ENCODE results near the gene SPTB.

The SPTB gene

DNA sequence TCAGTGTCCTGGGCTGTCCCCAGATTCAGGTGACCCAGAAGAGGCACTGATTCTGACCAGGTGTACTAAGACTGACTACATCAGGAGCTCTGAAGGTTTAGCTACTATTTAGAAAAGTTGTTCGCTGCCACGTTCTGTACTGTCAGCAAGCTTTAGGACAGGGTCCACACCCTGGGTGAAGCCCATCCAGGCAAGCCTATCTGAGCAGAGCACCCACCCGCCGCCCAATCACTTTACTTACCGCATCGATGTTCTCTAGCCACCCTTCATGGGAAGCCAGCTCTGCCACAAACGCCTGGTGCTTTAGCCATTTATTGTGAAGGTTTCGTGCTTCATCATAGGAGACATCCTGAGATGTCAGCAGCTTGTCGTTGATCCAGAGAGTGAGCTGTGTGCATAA, 95.7 kb downstream of the SPTB start:
- no peak for DNase-seq

DNA sequence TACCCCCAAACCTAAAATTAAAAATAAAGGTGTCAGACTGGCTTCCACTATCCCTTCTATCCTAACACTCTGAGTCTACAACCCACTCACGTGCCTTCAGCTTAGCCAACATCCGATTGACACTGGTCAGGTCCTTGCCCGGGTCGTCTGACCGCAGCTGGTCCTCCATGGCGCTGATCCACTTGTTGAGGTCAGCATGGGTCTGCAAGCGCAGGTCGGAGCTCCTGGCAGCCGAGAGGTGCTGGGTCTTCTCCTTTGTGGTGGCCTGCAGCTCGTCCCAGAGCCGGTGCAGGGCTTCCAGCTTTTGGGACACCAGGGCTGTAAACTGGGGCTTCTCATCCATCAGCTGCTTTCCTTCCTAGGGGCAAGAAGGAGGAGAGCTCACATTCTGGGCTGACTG, 97.5 kb downstream of the SPTB start:
- no peak for DNase-seq

DNA sequence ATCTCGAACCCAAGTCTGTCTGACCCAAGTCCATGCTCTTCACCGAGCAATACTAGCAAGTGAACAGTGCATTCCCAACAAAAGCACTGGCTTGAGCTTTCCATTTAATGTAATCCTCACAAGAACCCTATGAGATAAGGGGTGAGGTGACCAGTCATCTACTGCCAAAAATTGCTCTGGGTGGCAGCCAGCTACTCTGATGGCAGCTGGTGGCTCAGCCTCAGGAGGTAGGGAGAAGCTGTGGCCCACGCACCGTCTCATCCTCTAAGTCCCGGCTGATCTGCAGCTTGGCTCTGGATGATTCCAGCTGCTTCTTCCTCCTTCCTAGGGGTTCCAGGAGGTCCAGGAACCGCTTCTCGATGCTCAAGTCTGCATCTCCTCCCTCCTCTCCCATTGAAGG, 100.2 kb downstream of the SPTB start:
- no peak for DNase-seq

DNA sequence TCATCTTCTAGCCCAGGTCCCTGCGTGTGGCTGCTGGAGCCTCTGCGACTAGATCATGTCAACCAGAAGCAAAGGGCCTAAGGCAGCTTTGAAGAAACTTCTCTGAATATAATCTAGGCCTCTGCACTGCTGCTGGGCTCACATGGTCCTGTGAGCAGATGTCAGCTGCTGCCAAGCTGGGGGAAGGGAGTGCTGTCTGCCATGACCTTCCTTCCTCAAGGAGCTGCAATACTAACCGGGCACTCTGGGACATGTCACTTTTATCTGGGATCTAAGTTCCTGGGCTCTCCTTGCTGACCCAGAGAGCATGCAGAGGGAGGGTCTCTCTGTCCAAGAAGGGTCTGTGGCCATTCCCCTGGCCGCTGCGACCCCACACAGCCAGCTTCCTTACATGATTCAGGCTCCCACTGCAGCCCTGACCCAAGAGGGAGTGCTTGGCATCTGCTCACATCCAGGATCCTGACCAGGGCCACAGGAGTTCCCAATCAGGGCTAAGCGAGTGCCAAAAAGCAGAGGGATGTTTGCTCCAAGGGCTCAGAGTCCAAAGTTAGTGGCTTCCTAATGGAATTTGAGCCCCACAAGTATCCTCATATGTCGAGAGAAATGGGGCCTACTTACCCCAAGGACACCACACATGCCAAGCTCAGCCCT, 101.5 kb downstream of the SPTB start:
- DNase-seq: no peak

DNA sequence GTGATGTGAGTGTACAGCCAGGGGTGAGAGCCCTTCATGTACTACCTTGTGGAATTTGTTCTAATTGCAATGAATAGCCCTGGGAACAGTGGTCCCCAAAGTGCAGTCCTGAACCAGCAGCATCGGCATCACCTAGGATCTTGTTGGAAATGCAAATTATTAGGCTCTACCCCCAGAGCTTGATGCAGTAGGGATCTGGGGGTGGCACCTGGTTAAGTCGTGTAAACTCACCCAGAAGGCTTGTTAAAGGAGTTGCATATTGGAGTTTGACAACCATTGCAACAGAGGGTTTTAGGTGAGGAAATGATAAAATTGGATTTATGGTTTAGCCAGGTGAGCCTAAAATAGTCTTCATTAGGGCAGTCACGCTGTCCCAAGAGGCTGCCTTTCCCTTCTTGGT, 102.2 kb downstream of the SPTB start:
- no peak for DNase-seq

DNA sequence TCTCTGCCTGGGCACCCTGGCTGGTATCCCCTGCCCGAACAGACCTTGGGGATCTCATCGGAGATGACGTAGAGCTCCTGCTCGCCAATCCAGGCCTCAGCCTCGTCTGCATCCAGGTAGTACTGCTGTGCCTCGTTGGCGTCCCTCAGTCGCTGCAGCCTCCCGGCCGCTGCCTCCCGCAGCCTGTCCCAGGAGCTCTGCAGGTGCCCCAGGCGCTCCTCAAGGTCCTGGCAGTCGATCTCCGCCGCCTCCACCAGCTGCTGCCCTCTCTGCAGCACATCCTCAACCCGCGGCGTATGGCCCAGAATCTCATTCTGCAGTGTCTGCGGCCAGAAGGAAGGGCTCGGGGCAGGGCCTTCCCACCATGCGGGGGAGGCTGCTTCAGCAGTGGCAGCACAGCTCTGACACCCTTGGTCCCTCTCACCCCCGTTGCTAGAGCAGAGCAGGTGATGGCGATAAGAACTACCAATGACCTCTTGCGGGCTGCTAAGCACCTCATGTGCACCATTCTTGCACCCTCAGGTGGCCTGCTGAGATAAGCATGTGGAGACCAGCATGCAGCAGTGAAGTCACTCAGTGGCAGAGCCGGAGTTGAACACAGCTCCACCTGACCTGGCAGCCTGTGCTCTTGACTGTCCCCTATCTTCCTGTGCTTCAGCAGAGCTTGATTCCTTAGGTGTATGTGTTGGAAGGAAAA, 104.5 kb downstream of the SPTB start:
- no peak for DNase-seq

DNA sequence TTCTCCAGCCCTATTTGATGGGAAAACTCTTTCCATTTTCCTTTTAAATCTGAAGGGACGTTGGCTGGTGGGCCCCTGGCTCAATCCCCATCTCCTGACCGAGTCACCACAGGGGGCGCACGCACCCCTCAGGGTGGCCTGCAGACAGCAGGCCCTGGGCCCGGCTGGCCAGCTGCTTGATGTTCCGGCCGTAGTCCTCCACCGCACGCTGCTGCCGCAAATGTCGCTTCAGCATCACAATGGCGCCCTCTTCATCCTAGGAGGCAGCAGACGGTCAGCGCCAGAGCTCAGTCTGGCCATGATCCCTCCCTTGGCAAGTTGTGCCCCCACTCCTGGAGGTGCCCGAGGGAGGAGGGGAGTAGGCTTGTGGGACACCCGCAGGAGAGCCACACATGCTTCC, 105.4 kb downstream of the SPTB start:
- DNase-seq: no peak

DNA sequence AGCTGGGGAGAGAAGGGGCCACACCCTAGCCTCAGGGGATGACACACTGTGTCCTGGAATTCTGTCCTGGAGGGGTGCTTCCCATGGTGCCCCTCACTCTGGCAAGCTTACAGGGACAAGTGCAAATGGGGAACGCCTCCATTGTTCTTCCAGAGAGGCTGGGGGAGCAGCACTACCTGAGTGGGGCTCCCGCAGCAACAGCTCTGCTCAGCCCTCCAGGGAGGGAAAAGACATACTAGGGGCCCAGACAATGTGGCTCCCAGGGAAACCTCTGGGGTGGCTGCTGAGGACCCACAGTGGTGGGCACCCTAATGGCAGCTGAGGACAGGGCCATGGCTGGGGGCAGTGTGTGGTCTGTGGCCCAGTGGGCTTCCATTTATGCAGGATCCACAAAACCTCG, 106.1 kb downstream of the SPTB start:
- no peak for DNase-seq

DNA sequence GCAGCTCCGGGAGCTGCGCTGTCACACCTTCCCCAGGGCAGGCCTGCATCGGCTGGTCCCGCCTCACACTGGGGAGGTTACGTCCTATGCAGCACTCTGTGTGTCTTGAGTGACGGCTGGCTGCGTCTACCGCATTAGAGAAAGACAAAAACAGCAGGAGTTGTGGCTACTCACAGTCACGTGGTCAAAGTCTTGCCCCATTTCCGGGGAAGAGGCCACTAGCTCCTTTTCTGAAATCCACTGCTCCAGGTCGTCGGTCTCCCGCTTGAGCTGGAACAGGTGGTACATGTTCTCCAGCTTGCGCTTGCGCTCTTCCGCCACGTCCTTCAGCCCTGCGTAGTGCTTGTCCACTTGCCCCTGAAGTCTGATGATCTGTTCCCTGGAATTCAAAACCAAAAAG, 106.7 kb downstream of the SPTB start:
- DNase-seq: no peak

DNA sequence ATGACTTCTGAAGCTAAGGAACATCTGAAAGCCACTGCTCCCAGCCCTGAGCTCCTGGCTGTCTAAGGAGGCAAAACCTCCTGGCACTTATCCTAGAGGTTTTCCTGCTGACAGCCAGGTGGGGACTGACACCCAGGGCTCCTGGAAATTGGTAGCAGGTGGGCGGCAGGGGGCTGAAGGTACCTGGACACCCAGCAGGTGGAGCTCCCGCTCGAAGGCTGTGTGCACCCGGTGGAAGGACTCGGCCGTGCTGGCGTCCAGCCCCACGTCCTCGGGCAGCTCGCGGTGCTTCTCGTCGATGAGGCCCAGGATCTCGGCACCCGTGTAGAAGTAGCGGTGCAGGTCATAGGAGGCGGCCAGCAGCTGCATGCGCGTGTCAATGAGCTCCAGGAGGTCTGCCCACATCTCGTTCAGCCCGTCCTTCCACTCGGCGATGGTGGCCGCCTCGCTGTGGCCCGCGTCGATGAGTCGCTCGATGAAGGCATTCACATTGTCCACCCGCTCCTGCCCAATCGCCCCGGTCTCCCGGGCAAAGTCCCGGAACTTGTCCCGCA, 107.2 kb downstream of the SPTB start:
- DNase-seq: no peak

DNA sequence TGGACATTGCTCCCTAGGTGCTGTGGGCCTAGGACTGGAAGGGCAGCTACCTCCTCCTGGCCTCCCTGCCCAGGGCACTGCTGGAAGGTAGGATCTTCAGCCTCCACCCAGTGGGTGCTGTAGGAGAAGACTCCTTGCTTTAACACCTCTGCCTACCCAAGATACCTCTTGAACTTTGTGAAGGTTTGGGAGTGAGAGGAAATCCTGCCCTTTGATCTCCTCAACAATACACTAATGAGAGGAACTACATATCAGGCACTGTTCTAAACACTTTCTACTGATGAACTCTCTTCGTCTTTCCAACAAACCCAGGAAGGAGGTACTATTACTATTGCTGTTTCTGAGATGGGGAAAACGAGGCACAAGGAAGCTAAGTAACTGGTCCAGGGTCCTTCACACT, 108.5 kb downstream of the SPTB start:
- no peak for DNase-seq

DNA sequence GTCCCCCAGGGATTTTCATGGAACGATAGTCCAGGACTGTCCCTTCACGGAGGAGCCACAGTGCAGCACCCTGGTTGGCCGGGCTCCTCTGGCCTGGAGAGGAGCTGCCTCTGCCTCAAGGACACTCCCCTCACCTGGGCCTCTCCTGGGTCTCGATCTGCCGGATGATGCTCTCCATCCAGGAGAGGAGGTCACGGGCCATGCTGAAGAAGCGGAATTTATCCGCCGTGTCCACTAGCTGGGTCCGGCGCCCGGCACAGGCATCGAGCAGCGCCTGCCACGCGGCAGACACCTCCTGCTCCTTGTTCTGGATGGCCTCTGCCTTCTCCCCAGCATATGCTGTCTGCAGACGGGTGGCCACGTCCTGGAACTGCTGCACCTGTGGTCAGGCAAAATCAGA, 109.0 kb downstream of the SPTB start:
- DNase-seq: no peak

DNA sequence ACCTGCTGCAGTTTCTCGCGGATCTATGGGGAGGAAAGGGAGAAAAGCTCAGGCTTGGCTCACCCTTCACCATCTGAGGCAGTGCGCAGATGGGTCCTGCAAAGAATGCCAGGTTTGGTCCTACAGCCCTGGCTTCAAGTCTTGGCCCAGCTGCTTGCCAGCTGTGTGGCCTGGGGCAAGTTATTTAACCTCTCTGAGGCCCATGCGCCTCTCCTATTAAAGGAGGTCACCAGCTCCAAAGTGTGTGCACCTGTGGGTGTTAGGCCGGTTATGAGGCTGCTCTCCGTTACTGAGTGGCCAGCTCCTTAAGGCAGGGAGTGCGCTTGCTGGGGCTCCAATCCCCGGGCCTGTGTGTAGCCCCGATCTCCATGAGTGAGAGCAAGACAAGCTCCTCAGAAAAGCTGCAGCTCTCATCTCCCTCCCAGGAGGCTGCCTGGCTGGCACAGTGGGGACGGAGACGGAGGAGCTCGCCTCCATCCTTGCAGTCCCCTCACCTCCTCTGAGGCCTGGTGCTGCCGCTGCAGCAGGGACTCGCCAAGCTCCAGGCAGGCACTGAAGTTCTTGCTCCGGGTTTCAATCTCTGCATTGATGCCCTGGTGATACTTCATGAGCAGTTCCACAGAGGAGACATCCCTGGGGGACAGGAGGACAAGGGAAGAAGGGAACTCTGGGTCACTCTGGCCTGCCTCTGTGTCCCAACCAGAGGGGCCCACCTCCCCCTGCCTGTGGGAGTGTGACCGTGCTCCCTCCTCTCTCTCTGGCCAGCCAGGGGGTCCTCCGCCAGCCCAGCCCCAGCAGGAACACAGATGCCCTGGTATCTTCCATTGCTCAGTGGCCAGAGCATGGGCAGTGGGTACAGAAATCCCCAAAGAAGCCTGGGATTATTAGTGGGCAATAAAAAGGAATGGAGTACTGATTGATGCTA, 110.3 kb downstream of the SPTB start:
- no peak for DNase-seq

DNA sequence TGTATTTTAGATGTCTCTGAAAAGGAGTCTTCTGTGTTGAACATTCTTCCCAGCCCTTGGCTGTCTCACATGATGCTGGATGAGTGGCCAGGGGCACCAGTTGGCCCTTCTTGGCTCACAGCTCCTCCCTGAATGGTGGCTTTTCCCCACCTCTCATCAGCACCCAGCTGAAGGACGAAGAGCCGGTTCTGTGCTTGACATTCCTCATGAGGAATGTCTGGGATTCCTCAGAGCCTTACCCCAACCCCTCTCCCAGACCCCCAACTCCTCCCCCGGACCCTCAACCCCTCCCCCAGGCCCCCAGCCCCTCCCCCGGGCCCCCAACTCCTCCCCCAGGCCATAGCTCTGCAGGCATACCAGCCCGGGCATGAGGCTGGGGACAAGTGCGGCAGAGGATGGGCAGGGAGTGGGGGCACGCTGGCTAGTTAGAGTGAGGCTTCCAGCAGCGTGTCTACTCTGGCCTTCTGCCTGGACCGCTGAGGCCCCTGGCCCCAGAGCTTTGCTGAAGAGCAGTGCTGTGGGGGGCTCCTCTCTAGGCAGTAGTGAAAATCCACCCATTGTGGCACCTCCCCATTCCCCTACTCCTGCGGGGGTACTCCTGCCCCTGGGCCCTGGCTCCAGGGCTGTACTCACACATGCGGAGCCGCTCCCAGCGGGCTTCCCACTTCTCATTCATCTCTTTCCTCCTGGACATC, 111.2 kb downstream of the SPTB start:
- no peak for DNase-seq

DNA sequence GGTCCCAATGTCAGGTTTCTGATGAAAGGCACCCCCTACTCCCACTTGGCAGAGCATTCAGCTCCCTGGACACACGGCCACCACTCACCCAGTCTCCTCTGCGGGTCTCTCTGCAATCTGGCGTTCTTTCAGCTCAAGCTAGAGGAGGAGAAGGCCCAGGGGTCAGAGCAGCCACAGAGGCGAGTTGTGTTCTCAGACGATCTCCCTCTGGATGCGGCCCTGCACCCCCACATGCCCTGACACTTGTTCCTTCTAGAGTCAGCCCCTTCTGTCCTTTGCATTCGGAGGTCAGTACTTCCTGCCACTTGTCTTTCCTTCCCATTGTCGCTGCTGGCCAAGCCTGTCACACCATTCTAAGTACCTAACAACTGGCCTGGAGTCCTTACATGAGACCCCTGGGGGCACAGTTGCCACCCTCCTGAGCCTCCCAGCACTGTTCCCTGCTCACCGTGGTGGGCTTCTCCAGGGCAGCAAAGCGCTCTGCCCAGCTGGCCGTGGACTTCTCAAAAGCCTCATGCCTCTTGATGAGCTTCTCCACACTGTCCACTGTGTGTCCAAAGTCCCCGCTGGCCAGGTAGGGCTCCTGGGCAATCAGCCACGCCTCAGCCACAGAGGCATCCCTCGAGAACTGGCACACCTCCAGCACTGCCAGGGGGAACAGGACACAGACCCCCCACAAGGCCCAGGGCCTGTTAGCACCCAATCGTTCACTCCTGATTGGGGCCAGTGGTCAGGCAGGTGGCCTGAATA, 112.3 kb downstream of the SPTB start:
- no peak for DNase-seq

DNA sequence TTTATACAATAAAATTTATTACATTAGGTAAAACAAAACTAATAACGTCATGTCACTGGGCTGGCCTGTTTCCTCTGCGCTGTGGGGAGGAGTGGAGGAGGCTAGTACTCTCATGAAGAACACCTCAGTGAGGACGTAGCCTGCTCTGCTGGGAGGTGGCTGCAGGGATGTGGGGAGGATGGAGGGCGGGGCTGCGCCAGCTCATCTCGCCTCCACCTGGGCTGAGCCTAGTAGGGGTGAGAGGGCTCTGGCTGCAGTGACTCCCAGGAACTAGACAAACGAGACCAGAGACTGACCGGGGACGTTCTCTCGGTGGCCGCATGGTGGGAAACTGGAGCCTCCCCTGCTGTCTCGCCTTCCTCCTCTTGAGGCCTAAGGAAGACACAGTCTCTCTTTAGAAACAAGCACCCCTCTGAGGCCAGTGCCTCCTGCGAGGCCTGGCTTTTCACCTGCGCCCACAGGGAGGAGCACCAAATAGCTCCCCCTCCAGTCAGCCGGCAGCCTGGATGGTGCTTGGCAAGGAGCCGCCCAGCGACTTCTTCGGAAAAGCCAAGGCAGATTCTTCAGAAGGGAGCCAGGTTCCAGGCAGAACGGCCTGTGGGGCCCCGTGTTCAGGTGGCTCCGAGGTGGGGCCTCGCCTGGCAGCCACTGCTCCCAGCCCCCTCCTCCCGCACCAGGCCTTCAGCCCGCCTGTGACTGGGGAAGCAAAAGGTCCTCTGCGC, 113.1 kb downstream of the SPTB start:
- DNase-seq: no peak

DNA sequence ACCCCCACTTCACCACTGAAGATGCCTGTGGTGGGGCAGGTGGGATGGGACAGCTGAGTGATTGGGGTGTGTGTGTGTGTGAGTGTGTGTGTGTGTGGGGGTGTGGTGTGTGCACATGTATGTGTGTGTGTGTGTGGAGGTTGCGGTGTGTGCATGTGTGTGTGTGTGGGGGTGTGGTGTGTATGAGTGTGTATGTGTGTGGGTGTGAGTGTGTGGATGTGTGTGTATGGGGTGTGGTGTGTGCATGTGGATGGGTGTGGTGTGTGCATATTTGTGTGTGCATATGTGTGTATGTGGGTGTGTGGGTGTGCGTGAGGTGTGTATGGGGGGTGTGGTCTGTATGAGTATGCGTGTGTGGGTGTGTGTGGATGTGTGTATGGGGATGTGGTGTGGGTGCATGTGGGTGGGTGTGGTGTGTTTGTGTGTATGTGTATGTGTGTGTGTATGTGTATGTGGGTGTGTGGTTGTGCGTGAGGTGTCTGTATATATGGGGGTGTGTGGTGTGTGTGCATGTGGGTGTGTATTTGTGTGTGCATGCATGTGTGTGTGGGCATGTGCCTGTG, 113.9 kb downstream of the SPTB start:
- no peak for DNase-seq

DNA sequence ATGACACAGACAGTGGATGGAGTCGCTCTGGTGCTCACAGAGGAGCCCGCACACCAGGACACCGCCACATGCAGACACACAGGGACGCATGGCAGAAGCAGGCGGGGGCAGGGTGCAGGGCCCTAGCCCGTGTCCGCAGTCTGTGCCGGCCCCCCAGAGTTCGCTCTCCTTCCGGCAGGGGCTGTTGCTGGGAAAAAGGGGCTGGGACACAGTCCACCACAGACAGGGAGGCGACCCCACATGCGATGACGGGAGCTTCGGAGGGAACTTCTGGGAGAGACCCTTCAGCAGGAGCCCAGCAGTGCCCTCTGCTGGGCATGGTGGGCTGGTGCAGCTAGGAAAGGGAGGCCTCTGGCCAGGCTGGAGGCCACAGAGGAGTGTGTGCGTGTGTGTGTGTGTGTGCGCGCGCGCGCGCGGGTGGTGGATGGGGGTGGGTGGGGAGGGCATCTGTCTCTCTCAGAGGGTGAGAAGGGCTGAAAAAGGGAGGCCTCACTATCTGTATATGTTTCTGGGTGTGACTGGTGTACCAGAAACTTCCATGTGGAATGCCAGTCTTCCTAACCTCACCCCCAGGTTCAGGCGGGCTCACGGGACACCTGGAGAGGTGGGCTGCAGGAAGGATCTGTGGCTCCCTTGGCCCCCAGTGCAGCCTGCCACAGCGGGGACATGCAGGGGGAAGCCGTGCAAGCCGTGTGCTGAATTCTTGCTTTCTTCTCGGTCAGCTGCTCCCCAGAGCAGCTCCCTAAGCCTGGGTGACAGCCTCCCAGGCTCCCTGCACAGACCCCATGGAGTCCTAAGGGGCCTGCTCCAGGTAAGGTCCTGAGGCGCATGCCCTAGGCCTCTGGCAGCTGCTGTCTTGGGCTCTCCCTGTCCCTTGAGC, 114.8 kb downstream of the SPTB start:
- peak; percentile 73 to 81 (median 81) for DNase-seq

DNA sequence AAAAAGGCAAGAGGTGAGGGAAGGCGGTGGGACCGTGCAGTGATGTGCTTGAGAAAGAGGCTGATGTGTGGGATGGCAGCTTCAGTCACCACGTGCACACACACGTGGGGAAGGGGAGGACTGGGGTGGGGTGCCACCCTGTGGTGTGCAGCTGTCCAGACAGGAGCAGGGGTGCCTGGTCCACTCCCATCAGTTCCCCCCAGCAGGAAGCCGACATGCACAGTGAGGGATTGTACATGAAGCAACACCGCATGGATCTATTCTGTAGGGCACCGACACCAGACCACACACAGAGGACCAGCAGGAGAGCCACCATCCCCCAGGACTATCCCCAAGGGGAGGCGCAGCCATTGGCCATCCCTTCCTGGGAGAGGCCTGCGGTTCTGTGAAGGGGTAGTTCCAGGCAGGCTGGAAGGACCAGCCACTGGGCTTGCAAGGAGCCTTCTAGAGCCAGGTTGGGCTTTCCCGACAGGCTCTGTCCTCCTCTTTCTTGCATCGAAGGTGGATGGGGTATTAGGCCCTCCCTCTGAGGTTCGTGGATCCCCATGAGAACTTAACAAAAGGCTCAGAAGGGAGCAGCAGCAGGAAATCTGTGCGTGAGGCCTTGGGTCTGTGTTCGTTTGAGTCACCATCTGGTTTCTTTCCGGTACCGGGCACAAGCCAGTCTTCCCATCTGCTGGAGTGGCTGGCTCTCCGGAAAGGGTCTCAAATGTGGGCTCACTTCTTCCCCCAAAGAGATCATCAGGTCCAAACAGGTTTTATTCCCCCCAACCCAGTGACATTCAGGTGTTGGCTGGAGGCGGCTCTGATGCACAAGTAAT, 115.7 kb downstream of the SPTB start:
- peak; percentile 19 to 25 (median 22) for DNase-seq
